Hematopoietic multipotent progenitor cell treated with erythropoietin and hydrocortisone succinate and interleukin-3 and kit ligand, for 17 days (in vitro differentiated cells): Measurements from ENCODE around the gene BZW2.

Experiments used
- DNase-seq: peaks from one replicate; pipeline ENCODE4 v3.0.0-alpha.2; 2015; ENCODE audit warnings: low spot score

Gene BZW2

GRCh38 chr7:16753102-16753931, 107.3 kb downstream of the BZW2 start, which contains the start of gene TSPAN13:
Gene TSPAN13 (plus strand): TSS chr7:16753755. CDS start chr7:16753968, 213 bp downstream.
- peak; percentile 77 for DNase-seq

GRCh38 chr7:16753932-16754855, 108.2 kb downstream of the BZW2 start:
- peak; percentile 30 for DNase-seq

GRCh38 chr7:16754856-16755317, 108.9 kb downstream of the BZW2 start:
- peak; percentile 39 for DNase-seq

- DNase-seq: no peak
Measured at GRCh38 chr7:16755397-16755796, 109.4 kb downstream of the BZW2 start.
